Spleen (tissue), 7 donors: Measurements from ENCODE around the gene AGBL1.

Experiments
- POLR2A ChIP-seq, 3 donors: fragments of 450-650 bp; IDR thresholded peaks; one replicate each; pipeline ENCODE4 v1.5.1; 2017; ENCODE audit warnings: antibody characterized with exemption in 3 of 3, mild to moderate bottlenecking in 1 of 3
- POLR2AphosphoS5 ChIP-seq, 3 donors: sonication (generic); formaldehyde crosslinking; IDR thresholded peaks; one replicate each; pipeline ENCODE4 v1.5.1; 2017; ENCODE audit warnings: antibody characterized with exemption in 3 of 3
- TF ChIP-seq, protein P1 (sequence below), 11 experiments: fragments of 200-600 bp in 7 of 11; fragments of 450-650 bp in 4 of 11; sonication (generic) in 4 of 11; IDR thresholded peaks in 8 of 11; conservative IDR thresholded peaks in 3 of 11; 1 replicate in 7 of 11; 2 replicates in 4 of 11; pipeline versions ENCODE4 v1.4.0 to v1.8.0; 2016 to 2021; ENCODE audit warnings: antibody characterized with exemption in 11 of 11, inconsistent platforms in 4 of 11, mild to moderate bottlenecking in 1 of 11
- donor health status: DM: no; HTN: no; CAD: no; lungs with moderate emphysema.
- donor health status: DM: no; HTN: no; CAD: no.
- donor health status: DM: no; HTN: no; CAD: no.

DNA sequence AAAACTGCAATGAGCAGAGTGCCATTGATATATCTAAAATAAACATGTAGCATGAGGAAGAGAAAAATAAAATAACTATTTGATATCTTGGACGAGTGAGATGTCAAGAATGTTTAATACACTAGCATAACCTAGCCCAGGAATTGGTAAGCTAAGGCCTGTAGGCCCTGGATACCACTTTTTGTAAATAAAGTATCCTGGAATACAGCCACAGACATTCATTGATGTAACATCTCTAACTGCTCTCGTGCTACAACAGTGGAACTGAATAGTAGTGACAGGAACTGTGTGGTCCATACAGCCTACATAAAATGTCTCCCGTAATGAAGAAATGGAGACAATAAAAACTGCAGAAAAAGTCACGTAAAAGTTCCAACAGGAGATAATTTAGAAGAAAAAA is 869.0 kb downstream of the AGBL1 start:
- TF ChIP-seq, protein P1, sequence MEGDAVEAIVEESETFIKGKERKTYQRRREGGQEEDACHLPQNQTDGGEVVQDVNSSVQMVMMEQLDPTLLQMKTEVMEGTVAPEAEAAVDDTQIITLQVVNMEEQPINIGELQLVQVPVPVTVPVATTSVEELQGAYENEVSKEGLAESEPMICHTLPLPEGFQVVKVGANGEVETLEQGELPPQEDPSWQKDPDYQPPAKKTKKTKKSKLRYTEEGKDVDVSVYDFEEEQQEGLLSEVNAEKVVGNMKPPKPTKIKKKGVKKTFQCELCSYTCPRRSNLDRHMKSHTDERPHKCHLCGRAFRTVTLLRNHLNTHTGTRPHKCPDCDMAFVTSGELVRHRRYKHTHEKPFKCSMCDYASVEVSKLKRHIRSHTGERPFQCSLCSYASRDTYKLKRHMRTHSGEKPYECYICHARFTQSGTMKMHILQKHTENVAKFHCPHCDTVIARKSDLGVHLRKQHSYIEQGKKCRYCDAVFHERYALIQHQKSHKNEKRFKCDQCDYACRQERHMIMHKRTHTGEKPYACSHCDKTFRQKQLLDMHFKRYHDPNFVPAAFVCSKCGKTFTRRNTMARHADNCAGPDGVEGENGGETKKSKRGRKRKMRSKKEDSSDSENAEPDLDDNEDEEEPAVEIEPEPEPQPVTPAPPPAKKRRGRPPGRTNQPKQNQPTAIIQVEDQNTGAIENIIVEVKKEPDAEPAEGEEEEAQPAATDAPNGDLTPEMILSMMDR (IDR thresholded peaks at IDR 0.05 in 8 of 11, conservative IDR thresholded peaks at IDR 0.05 in 3 of 11): no peak
- TF ChIP-seq POLR2A (IDR thresholded peaks at IDR 0.05): no peak
- no peak for TF ChIP-seq POLR2AphosphoS5 (IDR thresholded peaks at IDR 0.05)
